Brain microvascular endothelial cell (primary cell): ENCODE measurements around the gene MAP3K14.
A peak's percentile ranks its signal among the peaks of the same experiment; 100 is the strongest.

ENCODE experiments used
- DNase-seq: peaks from one replicate; pipeline ENCODE4 v3.0.0-alpha.2; 2020
- H3K27ac ChIP-seq: fragments of 250-450 bp; sonication (Bioruptor Pico); 2 replicates; pipeline ENCODE4 v1.5.1; 2020; ENCODE audit warnings: mild to moderate bottlenecking, moderate library complexity
- H3K27me3 ChIP-seq: fragments of 250-450 bp; sonication (Bioruptor Pico); replicated peaks from 2 replicates; pipeline ENCODE4 v1.5.1; 2020; ENCODE audit warnings: mild to moderate bottlenecking
- H3K36me3 ChIP-seq: fragments of 250-450 bp; sonication (Bioruptor Pico); replicated peaks from 2 replicates; pipeline ENCODE4 v1.5.1; 2020; ENCODE audit warnings: mild to moderate bottlenecking
- H3K4me3 ChIP-seq: 2 replicates; pipeline ENCODE4 v1.5.1; 2011; ENCODE audit warnings: low read depth, mild to moderate bottlenecking, control low read depth, low read length, moderate library complexity
- in situ Hi-C: cut with HindIII; loops from 2 replicates; pipeline ENCODE4 v1.10.0; 2017; ENCODE audit warnings: low sequenced_read_pairs, low pct_ligation_motif_present
- TF ChIP-seq, protein P1 (sequence below): IDR thresholded peaks from 2 replicates; pipeline ENCODE4 v1.5.1; 2011; ENCODE audit warnings: low read depth, mild to moderate bottlenecking, moderate library complexity, low read length, control low read depth, inconsistent platforms; ENCODE audit errors: missing control alignments

The MAP3K14 gene

DNA sequence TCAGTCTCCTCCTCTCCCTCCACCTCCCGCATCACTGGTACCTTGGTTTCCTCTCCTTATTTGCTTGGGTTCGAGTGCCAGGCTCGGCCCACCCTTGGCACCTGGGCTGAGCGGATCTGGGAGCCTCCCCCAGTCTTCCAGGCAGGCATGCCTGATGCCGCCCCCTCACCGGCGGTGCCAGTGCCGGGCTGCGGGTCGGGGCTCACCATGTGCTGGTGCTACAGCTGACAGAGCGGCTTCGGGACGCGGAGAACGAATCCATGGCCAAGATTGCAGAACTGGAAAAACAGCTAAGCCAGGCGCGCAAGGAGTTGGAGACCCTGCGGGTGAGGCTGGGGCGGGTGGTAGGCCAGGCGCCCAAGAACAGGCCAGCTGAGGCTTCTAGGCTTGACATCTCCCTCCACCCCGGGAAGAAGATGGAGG, 75.9 kb downstream of the MAP3K14 start:
- DNase-seq: no peak
- in situ Hi-C loops: no loop called here
- TF ChIP-seq, protein P1, sequence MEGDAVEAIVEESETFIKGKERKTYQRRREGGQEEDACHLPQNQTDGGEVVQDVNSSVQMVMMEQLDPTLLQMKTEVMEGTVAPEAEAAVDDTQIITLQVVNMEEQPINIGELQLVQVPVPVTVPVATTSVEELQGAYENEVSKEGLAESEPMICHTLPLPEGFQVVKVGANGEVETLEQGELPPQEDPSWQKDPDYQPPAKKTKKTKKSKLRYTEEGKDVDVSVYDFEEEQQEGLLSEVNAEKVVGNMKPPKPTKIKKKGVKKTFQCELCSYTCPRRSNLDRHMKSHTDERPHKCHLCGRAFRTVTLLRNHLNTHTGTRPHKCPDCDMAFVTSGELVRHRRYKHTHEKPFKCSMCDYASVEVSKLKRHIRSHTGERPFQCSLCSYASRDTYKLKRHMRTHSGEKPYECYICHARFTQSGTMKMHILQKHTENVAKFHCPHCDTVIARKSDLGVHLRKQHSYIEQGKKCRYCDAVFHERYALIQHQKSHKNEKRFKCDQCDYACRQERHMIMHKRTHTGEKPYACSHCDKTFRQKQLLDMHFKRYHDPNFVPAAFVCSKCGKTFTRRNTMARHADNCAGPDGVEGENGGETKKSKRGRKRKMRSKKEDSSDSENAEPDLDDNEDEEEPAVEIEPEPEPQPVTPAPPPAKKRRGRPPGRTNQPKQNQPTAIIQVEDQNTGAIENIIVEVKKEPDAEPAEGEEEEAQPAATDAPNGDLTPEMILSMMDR: no peak
- Histone ChIP-seq H3K4me3 (no peak overlapping the region), H3K27ac (no peak overlapping the region), H3K36me3 (no peaks in the 10 kb centered on the region), H3K27me3 (peaks cover 11% of the 10 kb centered on the region)

GRCh38 chr17:45238155-45238774, 78.6 kb downstream of the MAP3K14 start:
- no peak for DNase-seq
- no peak overlapping the region for H3K27ac ChIP-seq
- no peaks in the 10 kb centered on the region for H3K36me3 ChIP-seq
- peaks cover 11% of the 10 kb centered on the region for H3K27me3 ChIP-seq
- TF ChIP-seq, protein P1: no peak
- in situ Hi-C loops: no loop called here
- no peak overlapping the region for H3K4me3 ChIP-seq

GRCh38 chr17:45237686-45238085, 79.1 kb downstream of the MAP3K14 start:
- DNase-seq: no peak
- H3K27ac ChIP-seq: no peak overlapping the region
- H3K27me3 ChIP-seq: peaks cover 11% of the 10 kb centered on the region
- no peaks in the 10 kb centered on the region for H3K36me3 ChIP-seq
- H3K4me3 ChIP-seq: no peak overlapping the region
- TF ChIP-seq, protein P1: no peak
- in situ Hi-C loops: no loop called here

- Histone ChIP-seq H3K27me3 (peaks cover 7% of the 10 kb centered on the region), H3K4me3 (no peak overlapping the region), H3K36me3 (no peaks in the 10 kb centered on the region), H3K27ac (no peak overlapping the region)
- TF ChIP-seq, protein P1: no peak
- in situ Hi-C loops: no loop called here
- DNase-seq: no peak
These were observed 80.6 kb downstream of the MAP3K14 start for GRCh38 chr17:45236282-45236606.

DNA sequence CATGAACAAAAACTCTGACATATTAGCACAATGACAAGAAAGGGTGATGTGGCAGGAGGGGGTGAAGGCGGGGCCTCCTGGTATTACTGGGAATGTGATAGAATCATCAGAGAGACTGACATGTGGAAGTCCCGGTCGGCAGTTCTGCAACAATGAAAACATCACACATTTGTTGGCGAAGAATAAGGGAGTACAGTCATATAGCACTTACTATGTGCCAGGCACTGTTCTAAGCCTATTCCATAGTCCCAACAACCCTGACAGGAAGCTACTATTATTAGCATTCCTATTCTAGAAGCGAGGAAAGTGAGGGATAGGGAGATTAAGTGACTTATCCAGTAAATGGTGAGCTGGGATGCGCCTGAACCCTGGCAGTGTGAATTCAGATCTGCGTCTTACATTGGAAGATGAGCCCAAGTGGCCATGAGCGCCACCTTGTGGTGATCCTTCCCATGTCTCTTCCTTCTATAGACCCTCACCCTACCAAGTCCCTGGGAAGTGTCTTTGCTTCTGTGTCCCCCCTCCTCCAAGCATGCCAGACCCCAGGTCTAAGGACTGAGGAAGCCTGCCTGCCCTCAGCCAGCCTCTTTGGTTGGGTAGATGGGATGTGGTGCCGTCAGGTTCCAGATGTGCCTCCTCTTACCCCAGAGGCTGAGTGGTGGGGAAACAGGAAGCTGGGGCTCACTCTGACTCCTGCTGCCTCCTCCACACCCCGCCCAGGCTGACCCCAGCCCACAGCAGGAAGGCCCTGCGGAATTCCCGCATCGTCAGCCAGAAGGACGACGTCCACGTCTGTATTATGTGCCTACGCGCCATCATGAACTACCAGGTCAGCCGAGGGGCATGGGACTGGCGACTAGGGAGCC, 81.2 kb downstream of the MAP3K14 start:
- Histone ChIP-seq H3K27me3 (peaks cover 2% of the 10 kb centered on the region), H3K27ac (no peak overlapping the region), H3K4me3 (no peak overlapping the region), H3K36me3 (no peaks in the 10 kb centered on the region)
- TF ChIP-seq, protein P1: peak; percentile 86
- in situ Hi-C loops: no loop called here
- DNase-seq: peak; percentile 64
